Measurements from ENCODE around the gene ADCK2.

The ADCK2 gene

GRCh38 chr7:140694592-140694991, 21.8 kb downstream of the ADCK2 start:
- H3K4me3 ChIP-seq (ENCODE audit: low read depth, low read length) = no peak overlapping the region
- no peaks in the 10 kb centered on the region for H3K27me3 ChIP-seq (replicated peaks)
- in situ Hi-C loops (cut with HindIII; ENCODE audit: low pct_ligation_motif_present, low sequenced_read_pairs) = no loop called here
- H3K27ac ChIP-seq = no peak overlapping the region
- TF ChIP-seq CTCF (IDR thresholded peaks at IDR 0.05; ENCODE audit: low read depth, low read length, missing control alignments) = no peak
- H3K36me3 ChIP-seq (replicated peaks) = no peaks in the 10 kb centered on the region
- DNase-seq = no peak

DNA sequence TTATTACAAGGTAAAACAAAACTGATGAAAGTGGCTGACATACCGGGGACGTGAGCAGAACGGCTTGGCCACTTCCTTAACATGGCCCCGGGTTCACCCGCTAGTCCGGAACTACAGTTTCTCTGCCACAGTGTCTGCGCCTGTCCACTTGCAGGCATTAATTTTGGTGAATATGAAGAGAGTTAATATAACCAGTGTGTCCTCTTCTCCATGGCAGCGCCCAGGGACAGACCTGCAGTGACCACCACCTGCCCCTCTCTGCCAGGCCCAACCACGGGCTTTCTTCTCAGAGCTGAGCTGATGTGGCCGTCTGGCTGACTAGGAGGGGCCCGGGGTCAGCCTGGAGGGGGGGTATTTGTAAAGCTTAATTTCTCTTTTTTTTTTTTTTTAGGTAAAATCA, 22.6 kb downstream of the ADCK2 start:
- TF ChIP-seq CTCF (IDR thresholded peaks at IDR 0.05; ENCODE audit: low read depth, low read length, missing control alignments) = no peak
- H3K36me3 ChIP-seq (replicated peaks) = no peaks in the 10 kb centered on the region
- no peak for DNase-seq
- H3K27me3 ChIP-seq (replicated peaks) = no peaks in the 10 kb centered on the region
- H3K27ac ChIP-seq = no peak overlapping the region
- H3K4me3 ChIP-seq (ENCODE audit: low read depth, low read length) = no peak overlapping the region
- in situ Hi-C loops (cut with HindIII; ENCODE audit: low pct_ligation_motif_present, low sequenced_read_pairs) = no loop called here

- peak; percentile 90 for DNase-seq
- Histone ChIP-seq H3K36me3 (replicated peaks) (no peaks in the 10 kb centered on the region), H3K27ac (peak overlapping the region; percentile 84), H3K4me3 (ENCODE audit: low read depth, low read length) (peak overlapping the region; percentile 99), H3K27me3 (replicated peaks) (no peaks in the 10 kb centered on the region)
- in situ Hi-C loops (cut with HindIII; ENCODE audit: low pct_ligation_motif_present, low sequenced_read_pairs) = no loop called here
- TF ChIP-seq CTCF (IDR thresholded peaks at IDR 0.05; ENCODE audit: low read depth, low read length, missing control alignments) = no peak
Observed at GRCh38 chr7:140696024-140696679, 23.4 kb downstream of the ADCK2 start.

DNA sequence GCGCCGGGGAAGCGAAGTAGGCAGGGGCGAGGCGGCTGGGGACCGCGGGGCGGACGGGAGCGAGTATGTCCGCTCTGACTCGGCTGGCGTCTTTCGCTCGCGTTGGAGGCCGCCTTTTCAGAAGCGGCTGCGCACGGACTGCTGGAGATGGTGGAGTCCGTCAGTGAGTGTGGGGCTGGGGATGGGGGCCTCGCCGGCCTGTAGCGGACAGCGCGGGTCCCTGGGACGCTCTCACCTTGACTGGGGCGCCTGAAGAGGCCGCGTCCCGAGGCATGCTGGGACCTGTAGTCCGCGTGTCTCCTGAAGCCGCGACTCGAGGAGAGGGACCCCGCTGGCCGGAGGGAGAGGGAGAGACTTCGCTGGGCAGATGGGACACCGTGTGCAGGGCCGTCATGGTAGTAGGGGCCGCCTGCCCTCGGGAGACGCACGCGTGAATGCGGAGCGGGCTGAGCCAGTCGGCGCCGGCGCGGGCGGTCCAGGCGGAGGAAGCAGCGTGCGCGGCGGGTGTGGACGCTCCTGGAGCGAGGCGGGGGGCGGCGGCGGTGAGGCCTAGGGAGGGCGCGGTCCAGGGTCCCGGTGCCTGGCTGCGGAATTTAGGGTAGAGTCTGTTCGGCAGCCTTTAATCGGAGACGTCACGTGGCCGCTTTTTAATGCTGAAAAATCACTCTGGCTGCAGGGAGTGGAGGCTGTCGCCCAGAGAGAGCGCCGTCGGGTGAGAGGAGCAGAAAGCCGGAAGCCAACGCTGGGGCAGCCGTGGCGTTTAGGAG, 24.1 kb downstream of the ADCK2 start, which contains the start of gene NDUFB2:
Gene NDUFB2 (plus strand): TSS at position 29 of the 767 bp plus-strand sequence. CDS start 37 bp downstream, at position 66.
- Histone ChIP-seq H3K36me3 (replicated peaks) (no peaks in the 10 kb centered on the region), H3K27ac (peak within 1 kb of the TSS; percentile 84), H3K4me3 (ENCODE audit: low read depth, low read length) (peak within 1 kb of the TSS; percentile 99), H3K27me3 (replicated peaks) (no peaks in the 10 kb centered on the region)
- DNase-seq = peak; percentile 68
- no peak for TF ChIP-seq CTCF (IDR thresholded peaks at IDR 0.05; ENCODE audit: low read depth, low read length, missing control alignments)
- in situ Hi-C loops (cut with HindIII; ENCODE audit: low pct_ligation_motif_present, low sequenced_read_pairs) = no loop called here

GRCh38 chr7:140697447-140698143, 24.9 kb downstream of the ADCK2 start:
- Histone ChIP-seq H3K4me3 (ENCODE audit: low read depth, low read length) (peak overlapping the region; percentile 99), H3K27ac (peak overlapping the region; percentile 84), H3K27me3 (replicated peaks) (no peaks in the 10 kb centered on the region), H3K36me3 (replicated peaks) (no peaks in the 10 kb centered on the region)
- in situ Hi-C loops (cut with HindIII; ENCODE audit: low pct_ligation_motif_present, low sequenced_read_pairs) = no loop called here
- no peak for DNase-seq
- peak; percentile 1 for TF ChIP-seq CTCF (IDR thresholded peaks at IDR 0.05; ENCODE audit: low read depth, low read length, missing control alignments)
